ENCODE data around the gene COA8. TPM values are rescaled to one million over a fixed set of nuclear protein-coding genes. Genes with fewer than 3 reads are reported as not detected.

COA8 gene
- polyA plus RNA-seq, 3 donors = 13.2 to 58.1 (median 52.3) TPM

DNA sequence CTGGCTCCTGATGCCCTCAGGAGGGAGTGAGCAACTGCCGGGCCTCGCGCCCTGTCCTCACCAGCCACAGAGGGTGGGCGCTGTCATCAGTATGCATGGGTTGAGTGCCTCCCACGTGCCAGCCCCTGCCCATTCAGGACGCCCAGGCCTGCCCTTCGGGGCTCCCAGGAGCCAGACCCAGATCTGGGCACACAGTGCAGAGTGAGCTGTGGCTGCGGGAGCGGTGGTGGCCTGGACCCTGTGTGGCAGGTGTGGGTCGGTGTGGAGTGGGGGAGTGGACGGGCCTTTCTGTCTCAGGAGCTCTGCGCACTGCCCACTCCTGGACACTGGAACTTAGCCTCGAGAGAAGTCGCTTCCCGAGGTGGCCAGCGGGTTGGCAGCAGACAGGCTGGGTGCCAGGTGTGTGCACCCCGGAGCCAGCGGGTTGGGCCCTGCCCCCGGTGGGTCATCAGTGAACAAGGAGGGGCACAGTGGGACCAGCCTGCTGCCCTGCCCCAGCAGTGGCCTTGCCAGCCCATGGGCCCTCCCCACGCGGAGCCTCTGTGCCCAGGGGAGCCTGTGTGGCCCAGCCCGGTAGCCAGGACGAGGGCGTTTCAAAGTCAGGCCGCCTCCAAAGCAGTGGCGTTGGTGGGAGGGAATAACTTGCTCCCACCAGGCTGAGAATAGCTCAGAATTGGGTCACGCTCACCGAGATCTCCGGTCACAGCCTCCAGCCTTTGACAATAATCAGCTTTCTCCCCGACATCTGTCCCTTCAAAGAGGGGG, 24.3 kb upstream of the COA8 start:
- intact Hi-C loops (cut with micrococcal nuclease) = no loop called here
- Histone ChIP-seq H3K4me2 (replicated peaks; ENCODE audit: extremely low read depth, low read length, poor library complexity, severe bottlenecking) (no peak overlapping the region), H3K9ac (ENCODE audit: insufficient read depth, low read length, poor library complexity, severe bottlenecking) (no peak overlapping the region), H3K9me3 (replicated peaks in 1 of 2; ENCODE audit: control insufficient read depth in 1 of 2, insufficient read depth in 1 of 2, low read length in 2 of 2) (no peaks in the 10 kb centered on the region), H4K20me1 (ENCODE audit: insufficient read depth, low read length) (peaks cover 10% of the 10 kb centered on the region), H3K4me1 (ENCODE audit: control insufficient read depth in 1 of 2, insufficient read depth in 2 of 2, low read length in 2 of 2) (no peaks in the 10 kb centered on the region), H3K27me3 (ENCODE audit: control insufficient read depth in 2 of 2, insufficient read depth in 2 of 2, low read length in 2 of 2) (peaks cover 0 to 5% of the 10 kb centered on the region in 2 donors), H3K79me2 (ENCODE audit: insufficient read depth, low read length) (no peaks in the 10 kb centered on the region), H2AFZ (ENCODE audit: insufficient read depth, low read depth, low read length, poor library complexity, severe bottlenecking) (no peak overlapping the region), H3K27ac (ENCODE audit: low read depth in 1 of 2, low read length in 2 of 2) (no peak overlapping the region), H3K4me3 (replicated peaks in 1 of 3; ENCODE audit: low read depth in 2 of 3, low read length in 3 of 3) (no peak overlapping the region), H3K36me3 (replicated peaks in 1 of 2; ENCODE audit: control insufficient read depth in 1 of 2, insufficient read depth in 2 of 2, low read length in 2 of 2) (peaks cover 8 to 17% of the 10 kb centered on the region in 2 donors)
- Mint-ChIP-seq H3K36me3 (peaks cover 5 to 6% of the 10 kb centered on the region in 2 donors), H3K27ac (peak overlapping the region in 1 of 7 donors; percentile 81), H3K4me3 (no peak overlapping the region), H3K4me1 (no peaks in the 10 kb centered on the region), H3K27me3 (ENCODE audit: low read depth in 3 of 3) (peaks cover 3 to 41% (median 9%) of the 10 kb centered on the region in 3 donors), H3K9me3 (no peaks in the 10 kb centered on the region)
- no peak for DNase-seq
- WGBS (ENCODE audit: insufficient coverage) = 74% methylated on average over 24 of the region's 30 CpGs
- TF ChIP-seq, protein P1, sequence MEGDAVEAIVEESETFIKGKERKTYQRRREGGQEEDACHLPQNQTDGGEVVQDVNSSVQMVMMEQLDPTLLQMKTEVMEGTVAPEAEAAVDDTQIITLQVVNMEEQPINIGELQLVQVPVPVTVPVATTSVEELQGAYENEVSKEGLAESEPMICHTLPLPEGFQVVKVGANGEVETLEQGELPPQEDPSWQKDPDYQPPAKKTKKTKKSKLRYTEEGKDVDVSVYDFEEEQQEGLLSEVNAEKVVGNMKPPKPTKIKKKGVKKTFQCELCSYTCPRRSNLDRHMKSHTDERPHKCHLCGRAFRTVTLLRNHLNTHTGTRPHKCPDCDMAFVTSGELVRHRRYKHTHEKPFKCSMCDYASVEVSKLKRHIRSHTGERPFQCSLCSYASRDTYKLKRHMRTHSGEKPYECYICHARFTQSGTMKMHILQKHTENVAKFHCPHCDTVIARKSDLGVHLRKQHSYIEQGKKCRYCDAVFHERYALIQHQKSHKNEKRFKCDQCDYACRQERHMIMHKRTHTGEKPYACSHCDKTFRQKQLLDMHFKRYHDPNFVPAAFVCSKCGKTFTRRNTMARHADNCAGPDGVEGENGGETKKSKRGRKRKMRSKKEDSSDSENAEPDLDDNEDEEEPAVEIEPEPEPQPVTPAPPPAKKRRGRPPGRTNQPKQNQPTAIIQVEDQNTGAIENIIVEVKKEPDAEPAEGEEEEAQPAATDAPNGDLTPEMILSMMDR (IDR thresholded peaks at IDR 0.05) = no peak

DNA sequence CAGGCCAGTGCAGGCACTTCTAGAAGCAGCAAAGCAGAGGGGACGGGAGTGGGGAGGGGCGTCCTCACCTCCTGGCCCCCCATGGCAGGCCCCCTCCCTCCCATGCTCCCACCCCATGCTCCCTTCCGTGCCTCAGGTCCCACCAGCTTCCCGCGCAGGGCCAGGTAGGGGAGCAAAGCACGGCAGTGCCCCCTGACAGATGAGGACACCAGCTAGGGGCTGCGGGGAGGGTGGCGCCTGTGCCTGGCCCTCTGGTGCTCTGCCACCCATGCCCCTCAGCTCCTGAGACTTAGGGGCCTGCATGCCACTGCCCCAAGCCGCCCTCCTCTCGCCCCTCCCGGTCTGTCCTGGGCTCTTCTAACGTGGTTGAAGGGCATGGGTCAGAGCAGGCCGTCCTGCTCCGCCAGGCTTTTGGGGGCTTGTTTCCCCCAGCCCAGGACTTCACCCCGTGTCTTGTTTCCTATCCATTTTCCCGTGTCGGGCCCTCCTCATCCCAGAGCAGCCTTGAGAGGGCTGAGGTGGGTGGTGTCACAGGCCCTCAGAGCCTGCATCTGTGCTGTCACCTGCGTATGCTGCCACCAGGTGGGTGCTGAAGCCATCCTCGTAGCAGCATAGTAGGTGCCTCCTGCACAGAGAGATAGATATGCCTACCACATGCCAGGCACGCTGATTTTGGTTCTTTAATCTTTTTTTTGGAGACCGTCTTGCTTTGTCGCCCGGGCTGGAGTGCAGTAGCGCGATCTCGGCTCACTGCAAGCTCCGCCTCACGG, 23.5 kb upstream of the COA8 start:
- peaks cover 8 to 17% of the 10 kb centered on the region in 2 donors for H3K36me3 ChIP-seq (replicated peaks in 1 of 2; ENCODE audit: control insufficient read depth in 1 of 2, insufficient read depth in 2 of 2, low read length in 2 of 2)
- Mint-ChIP-seq H3K4me1 (no peaks in the 10 kb centered on the region), H3K27me3 (ENCODE audit: low read depth in 3 of 3) (peaks cover 3 to 41% (median 9%) of the 10 kb centered on the region in 3 donors), H3K9me3 (no peaks in the 10 kb centered on the region), H3K4me3 (no peak overlapping the region), H3K36me3 (peaks cover 5 to 6% of the 10 kb centered on the region in 2 donors), H3K27ac (peak overlapping the region in 1 of 7 donors; percentile 81)
- H2AFZ ChIP-seq (ENCODE audit: insufficient read depth, low read depth, low read length, poor library complexity, severe bottlenecking) = no peak overlapping the region
- TF ChIP-seq, protein P1 (IDR thresholded peaks at IDR 0.05) = no peak
- H3K79me2 ChIP-seq (ENCODE audit: insufficient read depth, low read length) = no peaks in the 10 kb centered on the region
- 75% methylated on average over 22 of the region's 28 CpGs for WGBS (ENCODE audit: insufficient coverage)
- intact Hi-C loops (cut with micrococcal nuclease) = no loop called here
- H3K4me2 ChIP-seq (replicated peaks; ENCODE audit: extremely low read depth, low read length, poor library complexity, severe bottlenecking) = no peak overlapping the region
- no peak overlapping the region for H3K27ac ChIP-seq (ENCODE audit: low read depth in 1 of 2, low read length in 2 of 2)
- H3K9me3 ChIP-seq (replicated peaks in 1 of 2; ENCODE audit: control insufficient read depth in 1 of 2, insufficient read depth in 1 of 2, low read length in 2 of 2) = no peaks in the 10 kb centered on the region
- H3K4me1 ChIP-seq (ENCODE audit: control insufficient read depth in 1 of 2, insufficient read depth in 2 of 2, low read length in 2 of 2) = no peaks in the 10 kb centered on the region
- peaks cover 0 to 5% of the 10 kb centered on the region in 2 donors for H3K27me3 ChIP-seq (ENCODE audit: control insufficient read depth in 2 of 2, insufficient read depth in 2 of 2, low read length in 2 of 2)
- DNase-seq = no peak
- peaks cover 10% of the 10 kb centered on the region for H4K20me1 ChIP-seq (ENCODE audit: insufficient read depth, low read length)
- H3K4me3 ChIP-seq (replicated peaks in 1 of 3; ENCODE audit: low read depth in 2 of 3, low read length in 3 of 3) = no peak overlapping the region
- no peak overlapping the region for H3K9ac ChIP-seq (ENCODE audit: insufficient read depth, low read length, poor library complexity, severe bottlenecking)
